ENCODE measurements around the gene PPIP5K2.
"Not testable (repeated sequence)": the region's sequence is repeated elsewhere in the genome, so short reads cannot be mapped to it uniquely, and the experiment has no call there.

Gene PPIP5K2

DNA sequence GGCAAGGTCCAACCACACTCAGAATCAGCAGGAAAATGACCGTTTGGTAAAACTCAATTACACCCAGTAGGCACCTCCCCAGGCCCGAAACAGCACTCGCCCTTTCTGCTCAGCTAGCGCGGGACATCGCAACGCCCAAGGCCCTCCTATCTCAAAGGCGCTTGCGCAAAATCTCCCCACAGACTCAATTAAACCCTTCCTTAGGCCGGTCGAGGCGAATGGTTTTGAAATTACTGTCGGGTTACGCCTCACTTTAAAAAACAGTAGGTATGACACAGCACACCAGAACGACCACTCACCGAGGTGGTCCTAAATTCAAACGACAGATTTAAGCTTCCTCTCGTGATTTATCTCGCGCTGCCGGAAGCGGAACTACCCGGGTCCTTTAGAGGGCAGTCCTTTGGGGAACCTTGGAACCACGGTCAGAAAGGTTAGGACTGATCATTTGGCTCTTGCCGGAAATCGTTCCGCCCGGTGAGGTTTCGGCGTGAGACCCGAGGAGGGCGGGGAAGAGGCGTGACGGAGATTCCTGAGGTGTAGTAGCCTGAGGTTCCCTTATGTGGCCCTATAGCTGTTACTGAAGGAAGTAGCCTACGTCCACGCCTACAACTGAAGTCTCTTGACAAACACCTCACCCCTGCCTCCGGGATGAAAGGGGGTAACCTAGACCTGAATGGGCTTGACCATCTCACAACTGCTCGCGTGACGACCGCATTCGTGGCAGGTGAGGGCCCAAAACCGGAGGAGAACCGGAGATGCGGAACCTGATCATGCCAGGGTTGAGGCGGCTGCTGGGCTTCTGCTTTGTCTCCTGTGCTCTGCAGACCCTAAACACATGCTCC is at the start of gene PPIP5K2, which contains the start of gene GIN1:
Gene PPIP5K2 (plus strand): TSS at position 537 of the 842 bp plus-strand sequence. CDS start 9,289 bp downstream, outside the sequence.
Gene GIN1 (minus strand): TSS at position 374 of the 842 bp plus-strand sequence. CDS start 11,431 bp downstream, outside the sequence.
- DNase-seq, result peak; percentile 98 to 99

DNA sequence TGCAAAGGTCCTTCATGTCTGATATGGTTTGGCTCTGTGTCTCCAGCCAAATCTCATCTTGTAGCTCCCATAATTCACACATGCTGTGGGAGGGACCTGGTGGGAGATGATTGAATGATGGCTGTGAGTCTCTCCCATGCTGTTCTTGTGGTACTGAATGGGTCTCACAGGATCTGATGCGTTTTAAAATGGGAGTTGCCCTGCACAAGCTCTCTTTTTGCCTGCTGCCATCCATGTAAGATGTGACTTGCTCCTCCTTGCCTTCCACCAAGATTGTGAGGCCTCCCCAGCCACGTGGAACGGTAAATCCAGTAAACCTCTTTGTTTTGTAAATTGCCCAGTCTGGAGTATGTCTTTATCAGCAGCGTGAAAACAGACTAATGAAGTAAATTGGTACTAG is 46.6 kb upstream of the PPIP5K2 start:
- DNase-seq, result not testable (repeated sequence)

DNA sequence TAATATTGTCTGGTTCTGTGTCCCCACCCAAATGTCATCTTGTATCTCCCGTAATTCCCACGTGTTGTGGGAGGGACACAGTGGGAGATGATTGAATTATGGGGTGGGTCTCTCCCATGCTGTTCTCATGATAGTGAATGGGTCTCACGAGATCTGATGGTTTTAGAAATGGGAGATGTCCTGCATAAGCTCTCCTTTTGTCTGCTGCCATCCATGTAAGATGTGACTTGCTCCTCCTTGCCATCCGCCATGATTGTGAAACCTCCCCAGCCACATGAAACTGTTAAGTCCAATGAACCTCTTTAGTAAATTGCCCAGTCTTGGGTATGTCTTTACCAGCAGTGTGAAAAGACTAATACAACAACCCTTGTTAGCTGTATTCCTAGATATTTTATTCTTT is 44.7 kb upstream of the PPIP5K2 start:
- no peak for DNase-seq

DNA sequence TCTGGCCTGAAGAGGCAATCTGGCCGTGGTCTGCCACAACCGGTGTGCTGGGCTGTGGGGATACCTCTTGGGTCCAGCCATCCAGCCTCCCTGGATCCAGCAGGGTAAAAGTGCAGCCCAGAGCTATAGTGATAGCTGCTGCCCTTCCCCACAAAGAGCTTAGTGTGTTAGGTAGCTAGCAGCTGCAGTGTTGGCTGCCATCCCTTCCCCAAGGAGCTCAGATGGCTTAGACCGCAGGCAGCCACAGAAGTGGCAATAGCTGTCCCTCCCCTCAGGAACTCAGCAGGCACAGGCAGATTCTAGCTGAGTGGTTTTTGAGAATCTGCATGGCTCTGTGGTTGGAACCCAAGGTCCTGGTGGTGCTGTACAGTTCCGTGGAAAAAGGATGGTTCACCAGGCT is 40.3 kb upstream of the PPIP5K2 start:
- no peak for DNase-seq

DNA sequence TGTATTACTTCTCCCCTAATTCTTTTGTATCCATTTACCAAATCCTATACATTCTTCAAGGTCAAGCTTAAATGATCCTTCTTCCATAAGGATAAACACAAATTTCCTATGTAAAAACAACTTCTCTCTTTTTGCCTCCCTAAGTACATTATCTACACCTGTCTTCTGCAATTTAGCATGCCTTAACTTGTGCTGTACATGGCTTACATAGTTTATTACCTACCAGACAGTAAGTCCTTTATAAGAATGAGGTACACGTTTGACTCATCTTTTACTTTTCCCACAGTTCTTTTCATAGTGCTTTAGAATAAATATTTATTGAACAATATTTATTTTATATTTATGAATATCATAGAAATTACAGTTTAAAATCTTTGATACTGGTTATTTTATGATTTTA is 33.6 kb upstream of the PPIP5K2 start:
- no peak for DNase-seq

DNA sequence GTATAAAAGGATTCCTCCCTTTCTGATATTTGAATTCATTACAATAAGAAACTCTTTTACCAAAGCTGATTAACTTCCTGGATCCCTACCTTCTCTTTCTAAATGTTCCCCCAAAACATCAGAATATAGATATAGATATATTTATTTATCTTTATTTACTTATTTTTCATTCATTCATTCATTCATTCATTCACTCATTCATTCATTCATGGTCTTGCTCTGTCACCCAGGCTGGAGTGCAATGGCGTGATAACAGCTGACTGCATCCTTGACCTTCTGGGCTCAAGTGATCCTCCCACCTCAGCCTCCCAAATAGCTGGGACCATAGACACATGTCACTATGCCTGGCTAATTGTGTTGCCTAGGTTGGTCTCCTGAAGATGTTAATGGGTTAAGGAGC is 30.8 kb upstream of the PPIP5K2 start:
- DNase-seq, result no peak

DNA sequence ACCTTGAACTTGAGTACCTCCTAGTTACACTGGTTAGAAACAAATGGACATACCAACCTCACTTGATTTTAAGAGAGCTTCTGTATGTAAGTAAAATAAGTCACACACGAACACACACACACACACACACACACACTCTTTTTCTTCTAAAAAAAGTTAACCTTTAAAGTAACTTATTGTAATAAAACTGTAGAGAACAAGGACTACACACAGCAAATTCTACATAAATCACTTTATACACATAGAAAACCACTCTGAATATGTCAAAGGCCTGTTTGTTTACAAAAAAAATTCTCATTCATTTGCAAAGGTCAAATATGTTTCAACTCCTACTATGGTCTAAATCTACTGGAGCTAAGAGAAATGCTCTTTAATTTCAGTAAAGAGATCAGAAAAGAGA is 29.3 kb upstream of the PPIP5K2 start:
- DNase-seq, result no peak

DNA sequence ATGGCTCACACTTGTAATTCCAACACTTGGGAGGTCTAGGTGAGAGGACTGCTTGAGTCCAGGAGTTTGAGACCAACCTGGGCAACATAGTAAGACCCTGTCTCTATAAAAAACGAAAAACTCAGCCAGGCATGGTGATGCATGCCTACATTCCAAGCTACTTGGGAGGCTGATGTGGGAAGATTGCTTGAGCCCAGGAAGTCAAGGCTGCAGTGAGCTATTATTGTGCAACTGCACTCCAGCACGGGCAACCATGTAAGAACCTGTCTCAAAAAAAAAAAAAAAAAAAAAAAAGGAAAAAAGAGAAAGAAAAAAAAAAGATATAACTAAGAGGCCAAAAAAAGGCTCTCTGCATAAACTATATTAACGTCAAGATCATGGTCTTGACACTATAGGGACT is 27.4 kb upstream of the PPIP5K2 start:
- no peak for DNase-seq

DNA sequence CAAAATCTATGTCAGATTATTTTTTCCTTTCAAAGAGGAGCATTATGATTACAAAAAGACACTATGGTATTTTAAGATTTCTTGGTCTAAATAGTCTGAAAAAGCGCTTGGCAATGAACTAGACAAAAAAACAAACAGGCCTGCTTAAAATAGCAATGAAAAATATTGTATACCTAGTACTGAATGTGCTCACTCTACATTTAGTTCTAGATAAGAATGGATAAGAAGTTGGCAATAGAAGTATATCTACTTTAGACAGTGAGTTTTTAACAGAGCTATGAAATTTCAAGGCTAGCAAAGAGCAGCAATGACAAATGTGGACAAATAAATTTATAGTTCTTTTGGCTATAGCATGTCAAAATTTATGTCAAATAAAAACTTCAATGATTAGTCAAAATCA is 26.4 kb upstream of the PPIP5K2 start:
- no peak for DNase-seq

DNA sequence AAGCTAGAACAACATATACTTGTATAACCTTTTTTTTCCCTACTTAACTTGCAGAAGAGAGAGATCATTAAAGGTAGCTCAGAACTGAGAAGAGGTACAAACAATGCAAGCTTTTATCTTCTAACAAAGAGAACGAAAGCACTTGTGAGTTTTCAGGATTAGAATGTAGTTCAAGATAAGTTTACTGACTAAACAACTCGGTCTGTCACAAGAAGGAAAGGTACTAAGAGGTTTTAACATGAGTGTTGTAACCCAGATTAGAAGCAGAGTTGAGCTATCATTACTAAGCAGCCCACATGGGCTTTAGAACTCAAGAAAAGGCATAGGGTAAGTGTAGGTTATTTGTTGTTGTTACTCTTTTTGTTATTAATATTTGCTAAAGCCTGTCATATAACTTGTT is 25.4 kb upstream of the PPIP5K2 start:
- no peak for DNase-seq

DNA sequence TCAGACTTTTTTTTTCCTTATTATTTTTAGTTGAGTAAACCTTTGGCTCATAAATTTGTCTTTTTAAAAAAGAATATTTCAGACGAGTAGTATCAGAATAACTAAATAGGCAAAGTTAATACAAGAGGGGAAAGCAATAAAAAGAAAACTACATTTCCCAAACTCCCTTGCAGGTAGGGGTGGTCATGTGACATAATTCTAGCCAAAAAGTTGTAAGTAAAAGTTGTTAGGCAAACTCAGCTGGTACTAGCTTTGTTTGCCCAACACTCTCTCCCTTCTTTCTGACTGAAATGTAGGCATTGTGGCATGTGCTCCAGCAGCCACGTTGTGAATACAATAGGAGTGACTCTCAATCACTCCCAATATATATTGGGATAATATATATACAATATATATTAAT is 21.1 kb upstream of the PPIP5K2 start:
- DNase-seq, result no peak

DNA sequence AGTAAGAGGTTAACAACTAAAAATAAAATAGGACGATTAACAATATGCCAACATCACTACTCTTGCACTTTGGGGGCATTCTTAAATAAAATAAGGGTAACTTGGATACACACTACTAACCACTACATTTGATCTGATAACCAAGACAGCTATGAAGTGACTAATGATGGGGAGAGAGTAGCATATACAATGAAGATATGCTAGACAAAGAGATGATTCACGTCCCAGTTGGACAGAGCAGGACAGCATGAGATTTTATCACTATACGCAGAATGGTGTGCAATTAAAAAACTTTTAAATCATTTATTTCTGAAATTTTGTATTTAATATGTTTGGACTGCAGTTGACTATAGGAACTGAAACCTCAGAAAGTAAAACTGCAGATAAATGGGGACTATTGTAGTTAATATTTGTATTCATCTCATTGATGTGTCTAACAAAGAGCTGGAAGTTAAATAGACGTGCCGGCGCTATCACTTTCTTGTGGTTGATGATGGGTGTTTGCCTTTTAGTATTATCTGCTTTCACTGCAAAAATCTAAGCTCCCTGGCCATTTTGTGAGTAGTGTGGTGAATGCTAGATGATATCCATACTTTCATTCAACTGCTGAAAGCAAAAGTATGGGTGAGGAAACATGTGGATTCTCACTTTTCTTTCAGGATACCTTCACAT is 18.9 kb upstream of the PPIP5K2 start:
- DNase-seq, result no peak

DNA sequence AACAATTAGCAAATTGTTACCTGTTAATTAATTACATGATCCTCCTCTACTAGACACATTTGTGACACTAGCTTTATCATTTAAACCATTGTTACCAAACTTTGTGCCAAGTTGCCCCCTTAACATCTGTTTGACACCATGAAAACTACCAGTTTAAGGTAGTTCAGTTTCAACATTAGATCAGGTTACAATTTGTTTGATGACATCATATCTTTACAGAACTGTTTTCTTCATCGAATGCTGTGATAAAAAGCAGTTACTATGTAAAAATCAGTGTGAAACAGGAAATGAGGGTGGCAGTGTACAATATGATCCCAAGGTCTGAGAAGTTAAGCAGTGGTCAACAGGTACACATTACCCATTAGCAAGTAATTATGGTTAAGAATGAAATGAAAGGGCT is 17.9 kb upstream of the PPIP5K2 start:
- DNase-seq, result no peak

DNA sequence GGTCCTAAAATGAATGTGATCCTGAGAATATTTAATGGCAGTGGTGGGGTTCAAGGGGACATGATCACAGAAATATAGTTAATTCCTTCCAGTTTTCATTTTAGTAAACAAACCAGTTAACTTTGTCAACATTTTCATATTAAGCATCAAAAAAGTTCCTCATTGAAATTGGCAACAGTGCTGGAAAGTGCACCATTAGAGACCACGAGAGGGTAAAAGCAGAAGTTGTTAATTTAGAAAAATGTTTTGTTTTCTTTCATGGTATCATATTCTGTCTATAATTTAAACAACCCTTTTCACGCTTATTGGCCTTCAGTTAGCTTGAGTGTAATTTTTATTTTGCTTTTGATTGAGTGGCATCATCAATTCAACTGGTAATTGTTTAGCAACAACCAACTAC is 12.0 kb upstream of the PPIP5K2 start:
- peak in 1 of 2 donors; percentile 26 for DNase-seq

DNA sequence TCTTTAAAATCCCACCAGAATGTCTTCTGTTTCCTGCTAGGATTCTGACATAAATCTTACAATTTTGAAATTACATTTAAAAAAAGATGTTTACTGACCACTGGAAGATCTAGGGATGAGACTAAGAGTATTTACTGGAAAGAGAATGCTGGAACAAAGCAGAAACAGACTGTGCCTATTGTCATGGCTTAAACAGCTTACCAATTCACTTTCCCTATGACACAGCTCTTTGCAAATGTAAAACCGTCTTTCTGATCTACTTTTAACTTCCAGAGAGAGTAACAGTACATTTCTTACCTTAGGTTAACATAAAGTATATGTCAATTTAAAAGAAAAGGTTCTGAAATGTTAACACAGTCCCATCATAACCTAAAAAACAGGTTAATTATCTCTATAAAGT is 10.8 kb upstream of the PPIP5K2 start:
- no peak for DNase-seq

DNA sequence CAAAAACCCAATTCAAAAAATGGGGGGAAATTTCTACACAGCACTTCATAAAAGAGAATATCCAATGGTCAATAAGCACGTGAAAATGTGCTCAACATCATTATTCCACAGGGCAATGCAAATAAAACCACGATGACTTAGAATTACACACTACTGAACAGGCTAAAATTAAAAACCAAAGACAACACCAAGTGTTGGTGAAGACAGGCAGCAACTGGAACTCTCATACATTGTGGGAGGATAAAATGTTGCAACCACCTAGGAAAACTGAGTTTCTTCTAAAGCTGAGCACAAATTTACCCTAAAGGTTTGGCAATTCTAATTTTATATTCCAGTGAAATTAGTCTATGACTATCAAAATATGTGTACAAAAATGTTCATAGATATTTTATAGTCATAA is 9.7 kb upstream of the PPIP5K2 start:
- no peak for DNase-seq

DNA sequence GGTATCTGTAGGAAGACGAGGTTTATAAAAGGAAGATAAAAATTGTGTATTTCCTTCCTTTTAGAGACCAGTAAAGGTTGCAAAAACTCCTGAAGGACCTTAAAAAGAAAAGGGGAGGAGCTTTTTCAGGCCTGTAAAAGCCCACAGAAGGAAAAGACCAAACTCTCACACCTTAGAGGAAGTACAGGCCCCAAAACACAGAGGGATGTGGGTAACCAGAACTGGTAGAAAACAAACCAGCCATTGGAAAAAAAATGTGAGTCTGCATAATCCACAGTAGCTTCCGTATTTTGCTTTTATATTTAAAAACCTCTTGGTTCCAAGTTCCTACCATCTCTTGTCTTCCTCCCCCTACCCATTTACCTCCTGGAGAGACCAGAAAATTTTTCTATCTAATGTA is 8.6 kb upstream of the PPIP5K2 start:
- DNase-seq, result peak in 1 of 2 donors; percentile 80

DNA sequence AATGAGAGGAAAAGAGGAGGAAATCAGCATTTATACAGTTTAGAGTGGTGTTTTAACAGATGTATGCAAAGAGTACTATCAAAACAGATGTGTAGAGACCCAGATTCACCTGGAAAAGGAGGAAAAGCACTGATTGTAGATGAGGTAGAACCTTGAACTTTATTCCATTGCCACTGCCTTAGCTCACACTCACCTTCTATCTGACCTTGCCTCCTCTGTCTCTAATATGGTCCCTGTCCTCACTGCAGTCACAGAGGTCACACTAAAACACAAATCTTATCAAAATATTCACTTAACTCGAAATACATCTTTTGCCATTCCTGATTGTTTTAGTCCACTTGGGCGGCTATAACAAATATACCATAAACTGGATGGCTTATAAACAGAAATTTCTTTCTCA is 7.2 kb upstream of the PPIP5K2 start:
- DNase-seq, result no peak

DNA sequence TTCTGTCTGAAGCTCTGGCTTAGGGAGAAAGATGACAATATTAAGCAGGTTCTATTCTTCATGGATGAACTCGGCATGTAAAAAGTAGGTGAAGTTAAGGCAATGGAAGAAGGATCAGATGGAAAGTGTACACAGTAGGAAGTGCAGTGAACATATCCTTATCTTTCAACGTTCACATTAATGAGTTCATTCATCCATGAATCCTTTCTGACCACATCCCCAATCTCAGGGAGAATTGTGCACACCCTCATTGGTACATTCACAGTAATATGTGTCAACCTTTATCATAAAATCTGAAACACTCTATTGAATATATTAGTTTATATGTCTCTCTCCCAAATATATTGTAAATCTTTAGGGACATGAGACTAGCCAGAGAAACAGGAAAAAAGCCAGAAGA is 5.7 kb upstream of the PPIP5K2 start:
- DNase-seq, result no peak

DNA sequence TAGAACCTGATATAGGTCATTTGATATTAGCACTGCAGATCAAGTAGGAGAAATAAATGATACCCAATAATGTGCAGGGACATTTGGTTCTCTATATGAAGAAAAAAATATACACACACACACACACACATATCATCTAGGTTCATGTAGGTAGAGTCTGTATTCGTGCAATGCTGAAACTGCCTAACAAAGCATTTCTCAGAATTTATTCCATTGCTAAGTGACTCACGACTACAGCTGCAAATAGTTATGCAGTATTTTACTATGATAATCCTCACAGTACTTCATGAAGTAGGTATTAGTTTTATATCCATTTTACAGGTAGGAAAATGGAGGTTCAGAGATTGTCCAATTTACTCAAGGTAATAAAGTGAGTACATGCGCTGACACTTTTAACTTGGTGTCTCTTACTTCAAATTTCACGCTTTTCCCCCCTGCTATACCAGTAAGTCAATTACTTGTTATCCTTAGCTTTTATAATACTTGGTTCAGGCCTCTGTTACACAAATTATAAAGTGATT is 2.6 kb upstream of the PPIP5K2 start:
- DNase-seq, result no peak

DNA sequence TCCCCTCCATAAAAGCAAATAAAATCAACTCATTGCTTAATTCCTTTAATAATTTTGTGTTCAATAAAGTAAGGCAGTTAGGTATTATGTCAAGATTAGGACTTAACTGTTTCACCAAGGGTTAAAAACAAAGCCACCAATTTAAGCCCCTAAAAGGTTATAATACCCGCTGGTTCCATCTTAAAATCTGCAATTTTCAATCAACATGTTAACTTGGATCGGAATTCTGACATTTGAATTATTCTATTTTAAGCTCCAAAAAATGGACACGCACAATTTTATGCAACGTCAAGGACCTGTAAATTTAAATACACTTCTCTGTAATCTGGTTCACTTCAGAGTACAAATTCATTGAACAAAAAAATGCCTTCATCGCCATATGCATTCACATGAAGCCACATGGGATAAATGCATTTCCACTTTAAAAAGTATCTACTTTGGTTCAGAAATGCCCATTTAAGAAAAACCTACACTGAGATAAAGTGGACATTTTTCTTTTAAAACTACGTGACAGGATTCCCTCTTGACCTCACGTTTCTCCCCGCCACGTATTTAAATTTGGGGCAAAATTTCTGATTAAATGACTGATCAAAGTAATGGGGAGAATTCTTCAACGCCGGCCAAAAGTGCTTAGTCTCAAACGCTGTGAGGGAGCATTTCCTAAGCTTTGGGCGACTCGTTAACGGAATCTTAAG is 884 bp upstream of the PPIP5K2 start:
- no peak for DNase-seq

DNA sequence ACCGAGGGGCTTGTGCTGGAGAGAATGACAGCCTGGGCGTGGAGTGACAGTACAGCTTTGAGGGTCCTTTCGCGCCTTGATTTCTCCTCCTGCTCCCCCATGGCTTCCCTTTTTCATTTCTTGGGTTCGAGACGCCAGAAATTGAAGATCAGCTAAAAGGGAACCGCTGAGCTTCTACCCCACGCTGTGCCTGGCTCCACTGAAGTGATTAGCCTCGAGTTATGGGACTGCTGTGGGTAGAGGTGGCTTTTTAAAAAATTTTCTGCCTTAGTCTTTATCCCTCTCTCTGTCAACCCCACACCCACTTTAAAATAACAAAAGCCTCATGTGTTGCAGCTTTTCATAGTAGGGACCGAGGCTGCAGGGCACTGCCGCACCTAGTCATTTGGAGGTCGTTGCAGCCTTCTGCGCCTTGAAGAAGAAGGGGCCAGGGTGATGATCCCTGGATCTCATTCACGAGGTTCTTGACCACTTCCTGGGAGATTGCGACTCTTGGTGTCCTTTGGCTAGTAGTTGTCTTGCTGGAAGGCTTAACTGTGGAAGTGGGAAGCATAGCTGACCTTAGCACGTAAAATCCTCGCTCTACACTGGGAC is 603 bp downstream of the PPIP5K2 start:
- DNase-seq, result peak in 1 of 2 donors; percentile 17

DNA sequence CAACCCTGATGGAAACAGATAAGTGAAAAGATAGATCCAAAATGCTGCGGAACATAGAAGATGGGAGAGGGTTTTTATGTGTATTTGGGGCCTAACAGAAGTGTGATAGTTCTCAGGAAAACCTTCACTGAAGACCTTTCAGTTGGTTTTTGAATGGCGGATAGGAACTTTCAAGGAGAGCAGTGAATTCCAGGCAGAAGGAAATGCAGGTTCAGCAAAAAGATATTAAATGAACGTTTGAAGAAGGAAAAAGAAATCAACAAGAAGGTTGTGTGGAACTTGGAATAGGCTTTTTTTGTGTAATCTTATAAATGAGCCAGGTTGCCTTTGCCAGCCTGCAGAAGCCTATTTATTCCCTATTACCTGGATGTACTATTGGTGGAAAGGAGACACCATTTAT is 2.1 kb downstream of the PPIP5K2 start:
- no peak for DNase-seq

Data from bone marrow (tissue), 2 donors.